OCI-LY7 (cell line): ENCODE results near the gene HRAS. TPM values are rescaled to one million over a fixed set of nuclear protein-coding genes. Genes with fewer than 3 reads are reported as not detected.

Source experiments
- BruUV-seq: library from RNA; stranded (reverse); fragments of 400-500 nt; replicated peaks from 2 replicates; lab custom pipeline; 2021; lab: Mats Ljungman, UMichigan
- CTCF ChIA-PET: fragments of 300-600 bp; sonication (Branson Sonifier 250); formaldehyde crosslinking; loops from one replicate; lab custom pipeline; 2022; ENCODE audit warnings: antibody characterized with exemption; ENCODE audit not compliant: unreplicated experiment; lab: Charles Lee
- POLR2A ChIA-PET: fragments of 300-600 bp; sonication (Branson Sonifier 250); formaldehyde crosslinking; loops from one replicate; lab custom pipeline; 2022; ENCODE audit warnings: antibody characterized with exemption; lab: Charles Lee
- DNase-seq: peaks from one replicate; pipeline ENCODE4 v3.0.0-alpha.2; 2015; ENCODE audit warnings: low spot score
- H2AFZ ChIP-seq: fragments of 200-600 bp; sonication (generic), shearing (Covaris generic); 2 replicates; pipeline ENCODE4 v1.6.1; 2014; ENCODE audit warnings: mild to moderate bottlenecking, antibody characterized with exemption, low read length, moderate library complexity
- H3K27ac ChIP-seq: fragments of 200-600 bp; sonication (generic); 2 replicates; pipeline ENCODE4 v1.5.1; 2014; ENCODE audit warnings: mixed run types, low read depth, mild to moderate bottlenecking, moderate library complexity, low read length, inconsistent platforms; ENCODE audit not compliant: poor library complexity, severe bottlenecking
- H3K36me3 ChIP-seq: fragments of 200-600 bp; sonication (generic); 2 replicates; pipeline ENCODE4 v1.6.1; 2014; ENCODE audit warnings: mild to moderate bottlenecking, antibody characterized with exemption, low read length, moderate library complexity, mixed read lengths; ENCODE audit not compliant: insufficient read depth
- H3K4me1 ChIP-seq: fragments of 200-600 bp; sonication (generic); 2 replicates; pipeline ENCODE4 v1.5.1; 2014; ENCODE audit warnings: mild to moderate bottlenecking, low read length; ENCODE audit not compliant: insufficient read depth, poor library complexity, severe bottlenecking
- H3K4me2 ChIP-seq: fragments of 200-600 bp; sonication (generic); 2 replicates; pipeline ENCODE4 v1.6.1; 2014; ENCODE audit warnings: mild to moderate bottlenecking, low read length
- H3K4me3 ChIP-seq: fragments of 200-600 bp; sonication (generic); 2 replicates; pipeline ENCODE4 v1.5.1; 2014; ENCODE audit warnings: mild to moderate bottlenecking, low read depth, low read length; ENCODE audit not compliant: poor library complexity, severe bottlenecking
- H3K79me2 ChIP-seq: fragments of 200-600 bp; sonication (generic); 2 replicates; pipeline ENCODE4 v1.6.1; 2016; ENCODE audit warnings: low read depth, mild to moderate bottlenecking, low read length, moderate library complexity, mixed read lengths; ENCODE audit not compliant: insufficient read depth
- H3K9me2 ChIP-seq: fragments of 200-600 bp; sonication (generic); 2 replicates; pipeline ENCODE4 v1.6.1; 2016; ENCODE audit warnings: mild to moderate bottlenecking, low read length, mixed read lengths; ENCODE audit not compliant: insufficient read depth
- H3K9me3 ChIP-seq: fragments of 200-600 bp; sonication (generic); 2 replicates; pipeline ENCODE4 v1.6.1; 2014; ENCODE audit warnings: mild to moderate bottlenecking, mixed run types, low read length, mixed read lengths
- H4K20me1 ChIP-seq: fragments of 200-600 bp; sonication (generic); 2 replicates; pipeline ENCODE4 v1.6.1; 2014; ENCODE audit warnings: mild to moderate bottlenecking, antibody characterized with exemption, low read length, moderate library complexity, mixed read lengths; ENCODE audit not compliant: insufficient read depth
- CTCF ChIP-seq: fragments of 200-600 bp; sonication (generic); conservative IDR thresholded peaks from 2 replicates; pipeline ENCODE4 v1.5.1; 2014; ENCODE audit warnings: mild to moderate bottlenecking, antibody characterized with exemption, low read length, moderate library complexity, mixed read lengths
- EZH2phosphoT487 ChIP-seq: fragments of 200-600 bp; sonication (generic); IDR thresholded peaks from 2 replicates; pipeline ENCODE4 v1.6.1; 2018; ENCODE audit warnings: low read depth, borderline replicate concordance, mild to moderate bottlenecking, mixed run types, antibody characterized with exemption, low read length, moderate library complexity, mixed read lengths
- intact Hi-C: fragments of 100-400 bp; cut with micrococcal nuclease; formaldehyde crosslinking; loops from one replicate; pipeline ENCODE4 v1.10.0; 2022; ENCODE audit not compliant: unreplicated experiment
- total RNA-seq, 2 experiments: library from RNA; depleted of rRNA in 1 of 2; stranded (reverse); fragments of >200 nt in 1 of 2; shearing (Covaris generic) in 1 of 2; gene quantifications; 2 replicates each; pipeline ENCODE4 v1.2.3, GENCODE V29; 2014 to 2022

HRAS gene
- total RNA-seq, 2 experiments from 2014 or later, result 46.9 to 53.0 TPM

- no peak overlapping the region for H3K4me3 ChIP-seq
- no peak overlapping the region for H3K27ac ChIP-seq
- H3K9me2 ChIP-seq, result no peaks in the 10 kb centered on the region
- H4K20me1 ChIP-seq, result no peaks in the 10 kb centered on the region
- TF ChIP-seq EZH2phosphoT487, result no peak
- no peak for TF ChIP-seq CTCF
- no TSS peak for BruUV-seq
- no peak overlapping the region for H3K4me2 ChIP-seq
- intact Hi-C loops, result no loop called here
- H3K36me3 ChIP-seq, result peaks cover 77% of the 10 kb centered on the region
- H3K9me3 ChIP-seq, result no peaks in the 10 kb centered on the region
- no peak overlapping the region for H2AFZ ChIP-seq
- no peaks in the 10 kb centered on the region for H3K79me2 ChIP-seq
- POLR2A ChIA-PET, result no interaction called here
- CTCF ChIA-PET, result no interaction called here
- DNase-seq, result no peak
- peaks cover 14% of the 10 kb centered on the region for H3K4me1 ChIP-seq
These were observed 38.4 kb downstream of the HRAS start for GRCh38 chr11:496834-497564.

DNA sequence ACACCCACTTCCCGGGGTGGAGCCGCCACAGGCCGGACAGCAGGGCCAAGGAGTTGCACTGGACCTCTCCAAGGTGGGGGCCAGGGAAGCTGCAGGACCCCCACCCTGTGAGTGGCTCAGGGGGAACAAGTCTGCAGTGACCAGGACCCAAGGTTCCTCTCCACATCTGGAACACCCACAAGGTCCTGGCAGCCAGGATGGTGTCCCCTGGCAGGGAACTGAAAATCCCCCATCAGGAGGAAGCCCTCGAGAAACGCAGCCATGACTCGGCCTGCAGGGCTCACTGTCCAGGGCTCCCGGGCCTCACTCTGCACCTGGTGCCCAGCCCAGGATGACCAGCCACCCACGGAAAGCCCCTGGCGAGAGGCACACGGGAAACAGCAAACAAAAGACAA is 39.8 kb downstream of the HRAS start:
- no peaks in the 10 kb centered on the region for H3K9me3 ChIP-seq
- no peaks in the 10 kb centered on the region for H3K9me2 ChIP-seq
- H4K20me1 ChIP-seq, result no peaks in the 10 kb centered on the region
- ChIA-PET CTCF (no interaction called here), POLR2A (no interaction called here)
- DNase-seq, result no peak
- no peaks in the 10 kb centered on the region for H3K79me2 ChIP-seq
- no peak overlapping the region for H3K4me3 ChIP-seq
- H3K4me2 ChIP-seq, result no peak overlapping the region
- H3K27ac ChIP-seq, result no peak overlapping the region
- H3K4me1 ChIP-seq, result peaks cover 15% of the 10 kb centered on the region
- no peak for TF ChIP-seq EZH2phosphoT487
- no peak for TF ChIP-seq CTCF
- no TSS peak for BruUV-seq
- H2AFZ ChIP-seq, result no peak overlapping the region
- intact Hi-C loops, result no loop called here
- peaks cover 65% of the 10 kb centered on the region for H3K36me3 ChIP-seq
